ENCODE measurements around the gene PAPOLB.

GRCh38 chr7:4836206-4836661 lies 25.6 kb downstream of the PAPOLB start:
- TF ChIP-seq, protein P1, sequence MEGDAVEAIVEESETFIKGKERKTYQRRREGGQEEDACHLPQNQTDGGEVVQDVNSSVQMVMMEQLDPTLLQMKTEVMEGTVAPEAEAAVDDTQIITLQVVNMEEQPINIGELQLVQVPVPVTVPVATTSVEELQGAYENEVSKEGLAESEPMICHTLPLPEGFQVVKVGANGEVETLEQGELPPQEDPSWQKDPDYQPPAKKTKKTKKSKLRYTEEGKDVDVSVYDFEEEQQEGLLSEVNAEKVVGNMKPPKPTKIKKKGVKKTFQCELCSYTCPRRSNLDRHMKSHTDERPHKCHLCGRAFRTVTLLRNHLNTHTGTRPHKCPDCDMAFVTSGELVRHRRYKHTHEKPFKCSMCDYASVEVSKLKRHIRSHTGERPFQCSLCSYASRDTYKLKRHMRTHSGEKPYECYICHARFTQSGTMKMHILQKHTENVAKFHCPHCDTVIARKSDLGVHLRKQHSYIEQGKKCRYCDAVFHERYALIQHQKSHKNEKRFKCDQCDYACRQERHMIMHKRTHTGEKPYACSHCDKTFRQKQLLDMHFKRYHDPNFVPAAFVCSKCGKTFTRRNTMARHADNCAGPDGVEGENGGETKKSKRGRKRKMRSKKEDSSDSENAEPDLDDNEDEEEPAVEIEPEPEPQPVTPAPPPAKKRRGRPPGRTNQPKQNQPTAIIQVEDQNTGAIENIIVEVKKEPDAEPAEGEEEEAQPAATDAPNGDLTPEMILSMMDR (IDR thresholded peaks at IDR 0.05): no peak
- TF ChIP-seq POLR2A (IDR thresholded peaks at IDR 0.05) (no peak), EP300 (IDR thresholded peaks at IDR 0.05) (no peak)

Data from upper lobe of left lung (tissue), 4 donors.